Activated naive CD4-positive, alpha-beta T cell treated with anti-CD3 and anti-CD28 coated beads, Interleukin-2, amount 50 U/mL, for 72 hours (primary cell): ENCODE results near the gene ARHGEF19. TPM values are rescaled to one million over a fixed set of nuclear protein-coding genes. Genes with fewer than 3 reads are reported as not detected.
"Not testable (repeated sequence)": the region's sequence is repeated elsewhere in the genome, so short reads cannot be mapped to it uniquely, and the experiment has no call there.

Source experiments
- ATAC-seq, 2 donors: fragments of 150-1000 bp; cut with Tn5 transposase; 2 replicates each; pipeline ENCODE4 v1.10.0; 2021; ENCODE audit warnings: mild to moderate bottlenecking in 2 of 2, moderate library complexity in 2 of 2
- DNase-seq, 2 donors: peaks; one replicate each; pipeline ENCODE4 v3.0.0; 2021 to 2022; ENCODE audit warnings: low spot score in 2 of 2
- H3K27ac Mint-ChIP-seq, 2 donors: one replicate each; pipeline ENCODE4 v1.8.0; 2022; ENCODE audit warnings: mild to moderate bottlenecking in 2 of 2, mixed read lengths in 2 of 2
- H3K36me3 Mint-ChIP-seq, 2 donors: one replicate each; pipeline ENCODE4 v1.8.0; 2022; ENCODE audit warnings: mixed read lengths in 2 of 2
- H3K9me3 Mint-ChIP-seq, 2 donors: one replicate each; pipeline ENCODE4 v1.8.0; 2022; ENCODE audit warnings: mixed read lengths in 2 of 2
- total RNA-seq, 2 donors: library from RNA; stranded (reverse); gene quantifications; one replicate each; pipeline ENCODE4 v1.2.3, GENCODE V29; 2022

ARHGEF19 gene
- total RNA-seq, 2 donors from 2014 or later: 8.4 to 10.1 TPM

DNA sequence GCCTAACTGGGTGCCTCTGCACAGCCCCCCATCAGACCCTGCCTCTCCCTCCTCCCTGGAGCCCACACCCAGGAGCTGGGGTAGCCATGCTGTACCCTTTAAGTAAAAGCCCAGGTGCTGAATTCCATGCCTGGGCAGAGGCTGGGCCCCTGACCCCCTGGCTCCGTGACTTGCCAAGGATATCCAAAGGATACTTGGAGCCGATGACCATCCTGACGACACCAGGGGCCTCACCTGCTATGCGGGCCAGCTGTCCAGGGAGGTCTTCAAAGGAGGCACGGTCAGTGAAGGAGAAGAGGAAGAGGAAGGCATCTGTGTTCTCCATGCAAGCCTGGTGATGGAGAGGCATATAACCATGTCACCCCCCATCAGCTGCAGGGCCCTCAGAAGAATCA, 19.9 kb upstream of the ARHGEF19 start:
- Mint-ChIP-seq H3K36me3 (peaks cover 0 to 8% of the 10 kb centered on the region in 2 donors), H3K9me3 (no peaks in the 10 kb centered on the region), H3K27ac (no peak overlapping the region)
- DNase-seq (peak in 1 of 2 donors; percentile 47), ATAC-seq (no peak)

DNA sequence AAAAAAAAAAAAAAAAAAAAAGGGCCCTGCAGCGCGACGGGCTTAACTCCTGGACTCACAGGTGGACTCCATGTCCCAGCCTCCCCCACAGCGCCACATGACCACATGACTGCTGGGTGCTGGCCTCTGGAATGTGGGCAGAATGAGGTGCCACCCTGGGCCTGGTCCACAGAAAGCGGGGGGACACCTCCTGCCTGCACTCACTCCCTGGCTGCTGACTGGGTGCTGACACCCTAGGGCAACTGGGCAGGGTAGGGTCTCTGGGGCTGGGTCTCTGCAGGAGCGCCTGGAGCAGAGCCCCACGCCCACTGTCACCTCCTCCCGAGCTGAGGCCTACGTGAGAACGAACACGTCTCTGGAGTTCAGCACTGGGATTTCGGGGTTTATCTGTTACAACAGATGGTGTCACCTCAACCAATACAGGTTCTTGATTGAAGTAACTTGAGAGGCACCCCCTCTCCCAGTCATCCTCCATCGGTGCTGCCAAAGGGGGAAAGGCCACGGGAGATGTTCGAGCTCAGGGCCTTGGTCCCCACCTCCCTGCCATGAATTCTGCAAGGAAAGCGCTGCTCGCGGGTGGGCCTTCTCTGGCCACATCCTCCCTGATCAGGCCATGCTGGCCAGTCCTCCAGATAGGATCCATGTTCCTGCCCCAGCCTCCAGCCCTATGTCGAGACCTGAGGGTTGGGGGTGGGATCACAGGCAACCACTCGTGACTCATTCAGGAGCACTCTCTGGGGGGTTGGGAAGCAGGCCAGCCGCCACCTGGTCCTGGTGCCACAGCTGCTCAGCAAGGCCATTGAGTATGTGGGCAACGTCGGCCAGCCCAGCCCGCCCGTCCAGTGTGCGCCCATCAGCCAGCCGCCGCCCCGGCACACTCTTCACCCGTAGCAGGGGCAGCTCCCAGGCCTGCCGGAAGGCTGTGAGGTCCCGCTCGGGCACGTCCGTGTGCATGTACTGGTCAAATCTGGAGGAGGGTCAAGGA, 19.2 kb upstream of the ARHGEF19 start:
- no peak for ATAC-seq
- no peak for DNase-seq
- peaks cover 0 to 8% of the 10 kb centered on the region in 2 donors for H3K36me3 Mint-ChIP-seq

DNA sequence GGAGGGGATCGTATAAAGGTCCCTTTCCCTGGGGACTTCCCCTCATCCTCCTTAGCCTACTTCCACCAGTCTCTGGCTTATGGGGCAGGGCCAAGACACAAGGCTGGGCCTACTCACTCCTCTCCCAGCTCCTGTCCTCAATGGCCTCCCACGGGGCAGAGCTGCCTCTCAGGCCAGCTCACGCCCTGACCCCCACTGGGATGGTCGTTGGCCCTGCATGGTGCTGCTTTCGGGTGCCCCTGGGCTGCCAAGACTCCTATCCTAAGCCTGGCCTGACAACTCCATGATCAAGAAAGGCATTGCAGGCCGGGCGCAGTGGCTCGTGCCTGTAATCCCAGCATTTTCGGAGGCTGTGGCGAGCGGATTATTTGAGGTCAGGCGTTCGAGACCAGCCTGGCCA, 18.3 kb upstream of the ARHGEF19 start:
- DNase-seq: no peak

More for the DNA sequence above, 19.2 kb upstream of the ARHGEF19 start:
- Mint-ChIP-seq H3K27ac (no peak overlapping the region), H3K9me3 (no peaks in the 10 kb centered on the region)

DNA sequence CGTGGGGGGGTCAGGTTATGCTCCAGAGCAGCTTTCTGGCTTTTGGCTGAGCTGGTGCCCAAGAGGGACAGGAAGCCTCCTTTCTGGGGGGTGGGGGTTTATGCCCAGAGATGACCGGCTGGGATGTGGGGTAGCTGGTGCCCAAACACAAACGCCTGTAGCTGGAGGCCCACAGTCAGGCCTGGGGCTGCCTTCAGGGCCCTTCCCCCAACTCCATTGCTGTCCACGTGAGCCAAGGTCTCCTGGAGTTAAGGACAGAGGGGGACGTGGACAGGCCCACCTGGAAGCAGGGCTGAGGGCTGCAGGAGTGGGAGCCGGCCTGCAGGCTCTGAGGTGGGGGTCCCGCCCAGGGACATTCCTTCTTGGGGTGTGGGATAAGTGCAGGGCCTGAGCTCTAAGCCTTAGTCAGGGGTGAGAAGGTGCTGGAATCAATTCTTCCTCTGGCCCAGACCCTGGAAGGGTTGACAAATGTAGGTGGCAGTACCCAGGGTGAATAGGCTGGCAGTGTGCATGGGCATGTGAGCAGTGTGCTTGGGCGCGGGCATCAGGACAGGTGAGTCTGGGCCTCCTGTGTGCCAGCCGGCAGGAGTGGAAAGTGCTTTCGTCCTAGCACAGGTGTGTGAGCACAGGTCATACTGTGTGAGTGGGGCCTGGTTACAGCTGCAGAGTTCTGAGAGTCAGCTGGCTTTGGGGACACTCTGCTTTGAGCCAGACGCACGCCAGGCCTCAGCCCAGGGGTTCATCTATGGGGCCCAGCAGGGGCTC, 17.7 kb upstream of the ARHGEF19 start:
- H3K9me3 Mint-ChIP-seq: no peaks in the 10 kb centered on the region
- H3K36me3 Mint-ChIP-seq: peaks cover 0 to 15% of the 10 kb centered on the region in 2 donors
- no peak overlapping the region for H3K27ac Mint-ChIP-seq
- DNase-seq (no peak), ATAC-seq (no peak)

More for the DNA sequence above, 18.3 kb upstream of the ARHGEF19 start:
- no peaks in the 10 kb centered on the region for H3K9me3 Mint-ChIP-seq
- ATAC-seq: no peak
- peaks cover 0 to 15% of the 10 kb centered on the region in 2 donors for H3K36me3 Mint-ChIP-seq
- H3K27ac Mint-ChIP-seq: no peak overlapping the region

DNA sequence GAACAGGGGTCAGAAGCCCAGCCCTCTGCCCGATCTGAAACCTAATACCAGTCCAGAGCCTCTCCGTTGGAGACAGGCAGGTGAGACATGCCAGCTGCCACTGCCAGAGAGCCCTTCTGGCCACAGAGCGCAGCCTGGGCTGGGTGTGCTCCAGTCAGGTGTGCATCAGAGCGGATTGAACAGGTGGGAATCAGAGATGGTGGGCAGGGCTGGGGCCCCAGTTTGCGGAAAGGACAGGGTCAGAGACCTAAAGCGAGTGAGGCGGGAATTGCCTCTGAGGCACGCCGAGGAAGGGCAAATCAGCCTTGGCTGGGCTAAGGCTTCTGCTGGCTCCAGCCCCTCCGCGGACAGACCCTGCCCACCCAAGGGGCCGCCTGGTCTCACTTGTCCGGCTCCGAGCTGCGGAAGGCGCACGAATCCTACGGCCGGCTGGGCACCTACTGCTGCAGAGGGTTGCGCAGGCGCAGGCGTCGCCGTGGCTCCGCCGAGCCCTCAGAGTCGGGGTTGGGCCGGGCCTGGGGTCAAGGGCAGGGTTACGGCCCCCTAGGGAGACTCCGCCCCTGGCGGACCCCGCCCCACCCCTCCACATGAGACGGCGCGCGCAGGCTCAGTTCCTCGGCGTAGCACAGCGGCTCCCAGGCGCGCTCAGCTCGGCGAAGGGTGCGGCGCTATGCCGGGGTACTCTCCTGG, 14.2 kb upstream of the ARHGEF19 start:
- Mint-ChIP-seq H3K27ac (no peak overlapping the region), H3K9me3 (no peaks in the 10 kb centered on the region), H3K36me3 (peaks cover 0 to 15% of the 10 kb centered on the region in 2 donors)
- DNase-seq (no peak), ATAC-seq (no peak)

DNA sequence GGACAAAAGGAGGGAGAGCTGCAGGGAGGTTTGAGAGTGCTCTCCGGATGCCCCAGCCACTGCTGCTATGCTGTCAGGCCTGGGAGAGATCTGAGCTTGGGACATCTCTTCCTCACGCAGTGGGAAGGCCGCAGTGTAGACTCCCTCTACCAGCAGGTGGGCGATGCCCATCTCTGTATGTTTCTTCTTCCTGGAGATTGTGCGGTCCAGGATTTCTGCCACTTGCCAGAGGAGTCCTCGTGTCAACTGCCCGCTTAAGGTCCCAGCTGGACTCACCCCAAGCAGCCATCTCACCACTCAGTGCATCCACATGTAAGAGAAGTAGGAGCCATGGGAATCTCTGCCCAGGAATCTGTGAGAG, 13.7 kb upstream of the ARHGEF19 start:
- ATAC-seq (no peak), DNase-seq (no peak)
- H3K9me3 Mint-ChIP-seq: no peaks in the 10 kb centered on the region
- H3K27ac Mint-ChIP-seq: no peak overlapping the region
- H3K36me3 Mint-ChIP-seq: peaks cover 0 to 15% of the 10 kb centered on the region in 2 donors

DNA sequence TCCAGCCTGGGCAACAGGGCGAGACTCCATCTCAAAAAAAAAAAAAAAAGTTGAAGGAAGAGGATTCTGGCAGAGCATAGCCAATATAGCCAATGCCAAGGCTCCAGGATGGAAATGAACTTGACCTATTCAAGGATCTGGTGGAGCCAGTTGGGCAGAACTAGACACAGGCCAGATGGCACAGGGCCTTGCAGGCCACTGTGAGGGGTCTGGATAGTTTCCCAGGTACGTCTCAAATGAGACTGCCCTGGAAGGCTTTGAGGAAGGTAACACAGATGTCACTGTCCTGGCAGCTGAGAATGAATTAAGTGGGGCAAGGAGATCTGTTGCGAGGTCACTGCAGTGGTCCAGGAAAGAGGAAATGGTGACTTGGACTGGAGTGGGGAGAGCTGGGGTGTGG, 12.0 kb upstream of the ARHGEF19 start:
- no peak for DNase-seq
- H3K27ac Mint-ChIP-seq: no peak overlapping the region
- H3K36me3 Mint-ChIP-seq: peaks cover 0 to 15% of the 10 kb centered on the region in 2 donors

DNA sequence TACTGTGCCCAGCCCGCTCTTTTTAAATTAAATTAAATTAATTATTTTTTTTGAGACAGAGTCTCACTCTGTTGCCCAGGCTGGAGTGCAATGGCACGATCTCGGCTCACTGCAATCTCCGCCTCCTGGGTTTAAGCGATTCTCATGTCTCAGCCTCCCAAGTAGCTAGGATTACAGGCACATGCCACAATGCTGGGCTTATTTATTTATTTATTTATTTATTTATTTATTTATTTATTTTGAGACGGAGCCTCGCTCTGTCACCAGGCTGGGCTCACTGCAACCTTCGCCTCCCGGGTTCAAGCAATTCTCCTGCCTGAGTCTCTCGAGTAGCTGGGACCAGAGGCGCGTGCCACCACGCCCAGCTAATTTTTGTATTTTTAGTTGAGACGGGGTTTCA, 10.3 kb upstream of the ARHGEF19 start:
- H3K9me3 Mint-ChIP-seq, DNase-seq, H3K27ac Mint-ChIP-seq, ATAC-seq: not testable (repeated sequence)
- peaks cover 0 to 11% of the 10 kb centered on the region in 2 donors for H3K36me3 Mint-ChIP-seq

More for the DNA sequence above, 12.0 kb upstream of the ARHGEF19 start:
- H3K9me3 Mint-ChIP-seq: no peaks in the 10 kb centered on the region
- no peak for ATAC-seq

DNA sequence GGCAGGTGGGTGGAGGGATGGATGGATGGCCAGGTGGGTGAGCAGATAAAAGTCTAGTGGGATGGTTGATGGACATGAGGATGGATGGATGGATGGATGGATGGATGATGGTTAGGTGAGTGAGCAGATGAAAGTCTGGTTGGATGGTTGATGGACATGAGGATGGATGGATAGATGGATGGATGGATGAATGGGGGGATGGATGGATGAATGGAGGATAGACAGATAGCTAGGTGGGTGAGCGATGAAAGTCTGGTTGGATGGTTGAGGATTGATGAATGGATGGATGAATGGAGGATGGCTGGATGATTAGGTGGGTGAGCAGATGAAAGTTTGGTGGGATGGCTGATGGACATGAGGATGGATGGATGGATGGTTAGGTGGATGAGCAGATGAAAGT, 9.0 kb upstream of the ARHGEF19 start:
- DNase-seq (no peak), ATAC-seq (no peak)
- peaks cover 0 to 6% of the 10 kb centered on the region in 2 donors for H3K36me3 Mint-ChIP-seq
- H3K9me3 Mint-ChIP-seq: no peaks in the 10 kb centered on the region
- no peak overlapping the region for H3K27ac Mint-ChIP-seq

DNA sequence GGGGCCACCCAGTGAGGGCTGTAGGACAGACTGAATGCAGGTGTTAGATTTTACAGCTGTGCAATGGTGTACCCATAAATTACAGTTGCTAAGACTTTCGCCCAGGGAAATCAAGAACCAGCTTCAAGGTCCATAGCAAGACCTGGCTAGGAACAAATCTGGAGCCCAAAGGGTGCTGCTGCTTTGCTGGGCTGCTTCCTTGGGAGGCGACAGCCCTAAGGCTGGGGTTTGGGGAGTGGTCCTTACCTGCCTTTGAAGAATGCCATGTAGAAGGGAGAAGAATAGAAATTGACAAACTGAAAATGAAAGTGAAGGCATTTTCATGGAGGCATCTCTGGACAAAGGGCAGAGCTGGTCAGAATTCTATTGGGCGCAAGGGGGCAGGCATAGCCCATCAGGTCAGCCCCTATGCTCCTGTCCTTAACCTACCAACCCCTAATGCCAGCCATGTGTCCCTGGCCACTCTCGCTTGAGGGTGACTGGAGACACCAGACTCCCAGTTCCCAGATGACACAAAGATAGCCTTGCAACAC, 7.6 kb upstream of the ARHGEF19 start:
- no peak overlapping the region for H3K27ac Mint-ChIP-seq
- DNase-seq: no peak
- H3K36me3 Mint-ChIP-seq: no peaks in the 10 kb centered on the region
- no peaks in the 10 kb centered on the region for H3K9me3 Mint-ChIP-seq
- ATAC-seq: no peak

DNA sequence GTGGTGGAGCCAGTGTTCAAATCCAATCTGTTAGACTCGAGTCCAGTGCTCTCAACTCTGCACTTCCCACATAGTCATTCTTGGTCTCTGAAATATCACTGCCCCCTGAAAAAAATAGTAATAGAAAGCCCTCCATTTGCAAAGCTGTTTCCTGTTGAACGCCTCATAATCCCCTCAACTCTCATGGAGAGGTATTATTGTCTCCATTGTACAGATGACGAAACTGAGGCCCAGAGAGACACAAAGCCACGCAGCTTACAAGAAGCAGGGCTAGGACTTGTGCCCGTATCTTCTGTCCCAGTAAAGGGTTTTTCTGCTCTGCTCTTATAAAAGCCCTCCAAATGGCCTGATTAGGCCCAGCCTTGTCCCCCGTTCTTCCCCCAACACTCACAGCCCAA, 6.2 kb upstream of the ARHGEF19 start:
- Mint-ChIP-seq H3K36me3 (no peaks in the 10 kb centered on the region), H3K27ac (no peak overlapping the region), H3K9me3 (no peaks in the 10 kb centered on the region)
- ATAC-seq: no peak
- DNase-seq: no peak

DNA sequence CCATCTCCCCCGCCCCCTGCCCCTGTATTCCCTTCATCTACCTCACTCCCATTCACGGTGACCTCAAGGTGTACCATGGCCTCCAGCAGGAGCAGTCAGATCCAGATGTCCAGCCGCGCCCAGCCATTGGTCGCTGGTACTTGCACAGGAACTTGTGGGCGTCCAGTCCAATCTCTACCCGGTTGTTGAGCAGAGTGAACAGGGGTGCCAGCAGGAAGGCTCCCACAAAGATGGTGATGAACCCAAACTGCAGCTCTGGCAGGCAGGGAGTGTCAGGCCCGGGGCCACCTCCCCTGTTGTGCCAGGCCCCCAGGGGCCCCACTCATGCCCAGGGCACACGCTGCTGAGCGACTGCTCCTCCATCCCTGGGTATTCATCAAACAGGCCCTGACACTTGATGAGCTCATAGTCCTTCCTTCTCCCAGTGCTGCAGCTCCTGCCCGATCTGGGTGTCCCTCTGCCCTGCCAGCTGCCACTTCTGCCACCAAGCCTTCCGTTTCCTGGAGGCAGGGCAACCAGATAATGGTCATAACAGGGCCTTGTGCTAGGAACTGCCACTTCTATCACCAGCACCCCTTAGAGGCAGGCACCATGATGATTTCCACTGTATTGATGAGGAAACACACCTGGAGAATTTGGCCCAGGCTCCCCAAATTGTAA, 5.7 kb upstream of the ARHGEF19 start:
- Mint-ChIP-seq H3K9me3 (no peaks in the 10 kb centered on the region), H3K36me3 (no peaks in the 10 kb centered on the region), H3K27ac (no peak overlapping the region)
- no peak for ATAC-seq
- DNase-seq: no peak

DNA sequence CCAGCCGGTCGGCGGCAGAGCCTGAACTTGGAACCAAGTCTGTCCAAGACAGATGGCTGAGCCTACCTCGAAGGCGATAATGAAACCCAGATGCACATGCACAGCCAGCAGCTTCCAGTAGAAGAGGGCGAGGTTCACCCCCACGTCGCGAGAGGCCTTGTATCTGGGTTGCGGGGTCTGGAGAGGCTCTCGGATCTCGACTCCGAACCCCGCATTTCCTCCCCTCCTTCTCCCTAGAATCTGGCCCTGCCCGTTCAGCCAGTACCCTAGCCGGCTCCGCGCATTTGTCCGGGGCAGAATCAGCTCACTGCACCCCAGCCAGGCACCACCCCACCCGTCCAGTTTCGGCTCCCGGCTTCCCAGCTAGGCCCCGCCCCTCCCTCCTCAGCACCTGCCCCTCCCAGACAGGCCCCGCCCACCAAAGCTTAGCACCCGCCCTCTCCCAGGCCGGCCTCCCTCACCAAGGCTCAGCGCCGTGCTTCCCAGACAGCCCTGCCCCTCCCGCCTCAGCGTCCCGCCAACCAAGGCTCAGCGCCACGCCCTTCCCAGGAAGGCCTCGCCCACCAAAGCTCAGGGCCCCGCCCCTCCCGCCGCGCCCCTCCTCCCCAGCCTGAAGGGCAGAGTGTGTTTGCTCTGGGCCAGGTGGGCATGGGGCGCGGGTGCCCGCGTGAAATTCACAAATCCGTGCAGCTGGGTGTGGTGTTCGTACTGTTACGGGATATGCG, 4.8 kb upstream of the ARHGEF19 start:
- ATAC-seq (peak; percentile 96 to 98), DNase-seq (peak; percentile 89 to 95)
- H3K27ac Mint-ChIP-seq: peak overlapping the region in 1 of 2 donors; percentile 58
- no peaks in the 10 kb centered on the region for H3K36me3 Mint-ChIP-seq
- H3K9me3 Mint-ChIP-seq: no peaks in the 10 kb centered on the region

DNA sequence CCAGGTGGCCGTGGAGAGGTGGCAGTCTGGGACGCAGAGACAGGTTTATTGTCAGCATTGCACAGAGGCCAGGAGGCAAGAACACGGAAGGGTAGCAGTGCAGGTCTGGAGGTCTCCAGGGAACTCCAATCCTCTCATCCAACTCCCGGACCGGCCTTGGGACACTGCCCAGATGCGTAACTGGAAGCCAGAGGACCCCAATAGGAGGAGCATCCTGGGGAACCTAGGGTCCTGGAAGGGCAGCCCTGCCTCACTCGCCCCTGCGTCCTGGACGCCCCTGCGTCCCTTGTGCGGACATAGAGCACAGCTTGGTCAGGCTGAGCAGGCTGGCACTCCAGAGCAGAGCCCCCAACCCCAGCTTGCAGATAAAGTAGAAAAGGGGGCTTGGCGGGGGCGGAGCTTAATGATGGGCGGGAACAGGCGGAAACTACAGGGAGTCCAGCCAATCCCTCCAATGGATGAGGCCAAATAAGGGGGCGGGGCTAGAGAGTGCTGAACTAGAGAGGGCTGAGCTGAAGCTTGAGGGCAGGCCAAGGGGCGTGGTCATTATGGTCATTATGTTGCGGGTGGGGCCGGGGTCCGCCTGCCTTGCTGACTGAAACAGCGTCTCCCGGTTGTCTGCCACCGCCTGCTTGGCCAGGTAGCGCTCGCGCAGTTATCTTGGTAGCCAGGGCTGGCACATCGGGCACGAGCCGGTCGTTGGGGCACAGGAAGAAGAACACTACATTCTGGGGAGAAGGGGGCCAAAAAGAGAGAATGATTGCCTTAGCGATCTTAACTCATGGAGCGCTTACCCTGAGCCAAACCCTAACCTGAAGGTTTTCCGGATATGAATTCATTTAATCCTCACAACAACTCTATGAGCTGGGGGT, 3.7 kb upstream of the ARHGEF19 start:
- H3K9me3 Mint-ChIP-seq: no peaks in the 10 kb centered on the region
- H3K27ac Mint-ChIP-seq: peak overlapping the region in 1 of 2 donors; percentile 65
- DNase-seq: peak in 1 of 2 donors; percentile 77
- ATAC-seq: peak; percentile 30 to 47
- no peaks in the 10 kb centered on the region for H3K36me3 Mint-ChIP-seq

DNA sequence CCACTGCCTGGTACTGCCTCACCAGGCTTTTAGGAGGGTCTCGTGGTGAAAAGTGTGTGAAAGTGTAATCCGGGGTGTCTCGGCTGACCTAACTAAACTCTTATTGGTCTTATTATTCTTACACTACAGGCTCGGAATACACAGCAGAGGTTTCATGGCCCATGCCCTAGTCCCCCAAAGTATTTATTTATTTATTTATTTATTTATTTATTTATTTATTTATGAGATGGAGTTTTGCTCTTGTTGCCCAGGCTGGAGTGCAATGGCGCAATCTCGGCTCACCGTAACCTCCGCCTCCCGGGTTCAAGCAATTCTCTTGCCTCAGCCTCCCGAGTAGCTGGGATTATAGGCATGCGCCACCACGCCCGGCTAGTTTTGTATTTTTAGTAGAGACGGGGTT, 2.8 kb upstream of the ARHGEF19 start:
- H3K36me3 Mint-ChIP-seq, H3K9me3 Mint-ChIP-seq, DNase-seq, ATAC-seq, H3K27ac Mint-ChIP-seq: not testable (repeated sequence)
